ENCODE data around the gene AKAP9.

The AKAP9 gene

DNA sequence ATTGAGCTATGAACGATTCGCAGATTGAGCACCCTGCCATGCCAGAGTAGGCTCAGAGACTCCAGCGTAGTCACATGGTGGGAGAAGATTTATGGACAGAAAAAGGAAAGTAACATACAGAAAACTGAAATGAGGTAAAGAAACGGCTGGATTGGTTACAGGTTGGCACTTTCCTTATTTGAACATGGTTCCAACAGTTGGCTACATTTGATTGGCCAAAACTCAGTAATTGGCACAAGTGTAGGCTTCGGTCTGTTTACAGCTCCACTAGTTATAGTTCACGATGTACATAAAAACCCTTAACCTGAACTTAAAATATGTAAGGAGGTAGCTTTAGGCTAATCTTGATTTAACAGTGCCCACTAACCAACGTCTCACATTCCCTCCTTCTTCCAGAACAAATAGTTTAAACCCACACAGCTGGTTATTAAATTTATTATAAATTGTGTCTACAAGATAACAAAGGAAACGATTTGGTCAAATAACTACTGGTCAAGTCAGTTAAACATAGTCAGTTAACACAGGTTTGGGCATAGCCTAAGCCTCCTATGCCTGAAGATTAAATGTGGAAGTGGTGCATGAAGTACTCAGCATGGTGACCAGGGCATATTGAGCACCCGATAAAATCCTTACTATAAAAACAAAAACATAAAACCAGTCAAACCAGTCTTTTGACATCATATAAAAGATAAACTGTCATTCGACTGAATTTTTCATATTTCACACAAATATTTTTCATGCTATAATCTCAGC lies 42.2 kb upstream of the AKAP9 start:
- H3K4me1 ChIP-seq (ENCODE audit: control insufficient read depth, low read depth, low read length): no peaks in the 10 kb centered on the region
- H3K4ac ChIP-seq (ENCODE audit: low read depth, low read length): no peak overlapping the region
- H3K79me2 ChIP-seq (ENCODE audit: control insufficient read depth, insufficient read depth, low read length): no peaks in the 10 kb centered on the region
- no peak overlapping the region for H2AK5ac ChIP-seq (ENCODE audit: low read length)
- H3K56ac ChIP-seq (ENCODE audit: low read length): no peak overlapping the region
- H3K4me3 ChIP-seq (ENCODE audit: low read length): no peak overlapping the region
- H2BK5ac ChIP-seq (ENCODE audit: low read length): no peak overlapping the region
- H3K9ac ChIP-seq (ENCODE audit: low read length): no peak overlapping the region
- no peaks in the 10 kb centered on the region for H3K79me1 ChIP-seq (ENCODE audit: low read length)
- H3K23ac ChIP-seq (ENCODE audit: low read length): no peak overlapping the region
- no peak overlapping the region for H3K27ac ChIP-seq (ENCODE audit: low read depth, low read length)
- H3K27me3 ChIP-seq (ENCODE audit: insufficient read depth, low read length, poor library complexity): no peaks in the 10 kb centered on the region
- DNase-seq: no peak
- no peak overlapping the region for H3K18ac ChIP-seq (ENCODE audit: low read length)
- H3K4me2 ChIP-seq (ENCODE audit: low read length): no peak overlapping the region
- H4K5ac ChIP-seq (ENCODE audit: low read length): no peak overlapping the region
- H2BK120ac ChIP-seq (ENCODE audit: low read depth, low read length): no peak overlapping the region
- no peak overlapping the region for H2BK15ac ChIP-seq (replicated peaks; ENCODE audit: low read depth)
- no peaks in the 10 kb centered on the region for H3K36me3 ChIP-seq (ENCODE audit: control insufficient read depth, insufficient read depth, low read length)
- no peak overlapping the region for H4K8ac ChIP-seq (ENCODE audit: low read depth, low read length)
- 100% methylated on average over 1 of the region's 10 CpGs for WGBS (ENCODE audit: extremely low coverage, insufficient coverage, low lambda C conversion rate)

DNA sequence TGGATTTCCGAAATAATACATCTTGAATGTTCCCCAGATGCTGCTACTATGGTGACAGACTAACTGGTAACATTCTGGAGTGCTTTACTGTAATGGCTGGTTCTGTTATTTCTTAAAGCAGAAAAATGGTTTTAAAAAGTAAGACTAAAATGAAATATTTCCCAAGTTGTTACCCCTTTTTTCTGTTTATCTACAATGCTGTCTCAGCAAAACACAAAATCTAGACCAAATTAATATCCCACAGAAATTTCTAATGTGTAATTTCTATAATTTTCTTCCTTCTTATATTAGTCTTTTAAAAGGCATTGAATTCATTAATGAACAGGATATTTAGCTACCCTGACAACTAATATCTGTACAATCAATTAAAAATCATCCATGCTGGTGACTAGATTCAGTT lies 41.1 kb upstream of the AKAP9 start:
- H2BK5ac ChIP-seq (ENCODE audit: low read length): no peak overlapping the region
- no peaks in the 10 kb centered on the region for H3K27me3 ChIP-seq (ENCODE audit: insufficient read depth, low read length, poor library complexity)
- no peaks in the 10 kb centered on the region for H3K79me2 ChIP-seq (ENCODE audit: control insufficient read depth, insufficient read depth, low read length)
- H3K4me2 ChIP-seq (ENCODE audit: low read length): no peak overlapping the region
- WGBS (ENCODE audit: extremely low coverage, insufficient coverage, low lambda C conversion rate): no CpG with 5 or more reads among the region's 1 CpG
- H2AK5ac ChIP-seq (ENCODE audit: low read length): no peak overlapping the region
- no peak overlapping the region for H2BK15ac ChIP-seq (replicated peaks; ENCODE audit: low read depth)
- no peak overlapping the region for H3K4me3 ChIP-seq (ENCODE audit: low read length)
- no peak overlapping the region for H3K27ac ChIP-seq (ENCODE audit: low read depth, low read length)
- no peak overlapping the region for H3K23ac ChIP-seq (ENCODE audit: low read length)
- DNase-seq: no peak
- H3K9ac ChIP-seq (ENCODE audit: low read length): no peak overlapping the region
- H2BK120ac ChIP-seq (ENCODE audit: low read depth, low read length): no peak overlapping the region
- no peaks in the 10 kb centered on the region for H3K4me1 ChIP-seq (ENCODE audit: control insufficient read depth, low read depth, low read length)
- H3K4ac ChIP-seq (ENCODE audit: low read depth, low read length): no peak overlapping the region
- no peak overlapping the region for H4K5ac ChIP-seq (ENCODE audit: low read length)
- no peak overlapping the region for H3K56ac ChIP-seq (ENCODE audit: low read length)
- no peak overlapping the region for H4K8ac ChIP-seq (ENCODE audit: low read depth, low read length)
- H3K79me1 ChIP-seq (ENCODE audit: low read length): no peaks in the 10 kb centered on the region
- H3K36me3 ChIP-seq (ENCODE audit: control insufficient read depth, insufficient read depth, low read length): no peaks in the 10 kb centered on the region
- H3K18ac ChIP-seq (ENCODE audit: low read length): no peak overlapping the region

DNA sequence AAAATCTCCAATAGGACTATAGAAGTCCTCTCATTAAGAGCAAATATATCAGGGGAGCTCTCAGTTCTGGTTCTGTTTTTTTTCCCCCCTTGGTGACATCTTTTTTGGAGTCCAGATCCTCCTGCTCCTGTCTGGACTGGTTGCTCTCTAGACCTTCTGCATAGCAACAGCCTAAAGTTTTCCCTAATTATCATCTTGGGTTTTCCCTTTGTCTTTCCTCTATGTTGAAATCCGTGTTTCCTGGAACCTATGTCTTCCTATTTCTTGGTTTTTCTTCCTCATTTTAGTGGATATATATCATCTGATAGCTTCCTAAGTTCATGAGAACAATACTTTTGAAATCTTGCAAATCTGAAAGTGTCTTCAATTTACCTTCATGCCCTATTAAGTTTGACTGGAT lies 30.5 kb upstream of the AKAP9 start:
- H3K79me1 ChIP-seq (ENCODE audit: low read length): no peaks in the 10 kb centered on the region
- no peak overlapping the region for H2BK15ac ChIP-seq (replicated peaks; ENCODE audit: low read depth)
- no peak overlapping the region for H3K18ac ChIP-seq (ENCODE audit: low read length)
- H3K23ac ChIP-seq (ENCODE audit: low read length): no peak overlapping the region
- no peak overlapping the region for H3K27ac ChIP-seq (ENCODE audit: low read depth, low read length)
- WGBS (ENCODE audit: extremely low coverage, insufficient coverage, low lambda C conversion rate): no CpG with 5 or more reads among the region's 1 CpG
- H3K4ac ChIP-seq (ENCODE audit: low read depth, low read length): no peak overlapping the region
- no peak overlapping the region for H4K8ac ChIP-seq (ENCODE audit: low read depth, low read length)
- no peak overlapping the region for H4K5ac ChIP-seq (ENCODE audit: low read length)
- no peaks in the 10 kb centered on the region for H3K27me3 ChIP-seq (ENCODE audit: insufficient read depth, low read length, poor library complexity)
- H3K79me2 ChIP-seq (ENCODE audit: control insufficient read depth, insufficient read depth, low read length): no peaks in the 10 kb centered on the region
- H3K4me1 ChIP-seq (ENCODE audit: control insufficient read depth, low read depth, low read length): no peaks in the 10 kb centered on the region
- H3K4me3 ChIP-seq (ENCODE audit: low read length): no peak overlapping the region
- H2BK120ac ChIP-seq (ENCODE audit: low read depth, low read length): no peak overlapping the region
- no peak overlapping the region for H3K9ac ChIP-seq (ENCODE audit: low read length)
- no peak overlapping the region for H2BK5ac ChIP-seq (ENCODE audit: low read length)
- H3K4me2 ChIP-seq (ENCODE audit: low read length): no peak overlapping the region
- H3K56ac ChIP-seq (ENCODE audit: low read length): no peak overlapping the region
- no peak overlapping the region for H2AK5ac ChIP-seq (ENCODE audit: low read length)
- DNase-seq: no peak
- H3K36me3 ChIP-seq (ENCODE audit: control insufficient read depth, insufficient read depth, low read length): no peaks in the 10 kb centered on the region

DNA sequence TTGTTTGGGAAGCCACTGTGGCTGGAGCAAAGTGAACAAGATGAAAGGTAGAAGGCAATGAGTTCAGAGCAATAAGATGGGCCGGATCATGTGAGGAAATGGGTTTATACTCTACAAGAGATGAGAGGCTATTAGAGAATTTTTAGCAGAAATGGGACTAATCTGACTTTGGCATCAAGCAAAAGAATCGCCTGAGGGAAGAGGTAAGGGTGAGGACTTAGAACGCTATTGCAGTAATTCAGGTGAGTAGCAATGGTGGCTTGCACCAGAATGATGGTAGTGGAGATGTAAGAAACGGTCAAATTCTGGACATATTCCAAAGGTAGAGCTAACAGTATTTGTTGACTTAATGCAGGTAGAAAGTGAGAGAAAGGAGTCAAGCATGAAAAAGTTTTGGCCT lies 29.5 kb upstream of the AKAP9 start:
- Histone ChIP-seq H4K5ac (ENCODE audit: low read length) (no peak overlapping the region), H2BK5ac (ENCODE audit: low read length) (no peak overlapping the region), H3K23ac (ENCODE audit: low read length) (no peak overlapping the region), H3K18ac (ENCODE audit: low read length) (no peak overlapping the region), H3K27me3 (ENCODE audit: insufficient read depth, low read length, poor library complexity) (no peaks in the 10 kb centered on the region), H3K4me1 (ENCODE audit: control insufficient read depth, low read depth, low read length) (no peaks in the 10 kb centered on the region), H3K4me3 (ENCODE audit: low read length) (no peak overlapping the region), H3K36me3 (ENCODE audit: control insufficient read depth, insufficient read depth, low read length) (no peaks in the 10 kb centered on the region), H3K79me1 (ENCODE audit: low read length) (no peaks in the 10 kb centered on the region), H3K27ac (ENCODE audit: low read depth, low read length) (no peak overlapping the region), H3K79me2 (ENCODE audit: control insufficient read depth, insufficient read depth, low read length) (no peaks in the 10 kb centered on the region), H3K4me2 (ENCODE audit: low read length) (no peak overlapping the region), H4K8ac (ENCODE audit: low read depth, low read length) (no peak overlapping the region), H3K9ac (ENCODE audit: low read length) (no peak overlapping the region), H3K56ac (ENCODE audit: low read length) (no peak overlapping the region), H2BK120ac (ENCODE audit: low read depth, low read length) (no peak overlapping the region), H2AK5ac (ENCODE audit: low read length) (no peak overlapping the region), H3K4ac (ENCODE audit: low read depth, low read length) (no peak overlapping the region), H2BK15ac (replicated peaks; ENCODE audit: low read depth) (no peak overlapping the region)
- no peak for DNase-seq
- WGBS (ENCODE audit: extremely low coverage, insufficient coverage, low lambda C conversion rate): no CpG with 5 or more reads among the region's 4 CpGs

DNA sequence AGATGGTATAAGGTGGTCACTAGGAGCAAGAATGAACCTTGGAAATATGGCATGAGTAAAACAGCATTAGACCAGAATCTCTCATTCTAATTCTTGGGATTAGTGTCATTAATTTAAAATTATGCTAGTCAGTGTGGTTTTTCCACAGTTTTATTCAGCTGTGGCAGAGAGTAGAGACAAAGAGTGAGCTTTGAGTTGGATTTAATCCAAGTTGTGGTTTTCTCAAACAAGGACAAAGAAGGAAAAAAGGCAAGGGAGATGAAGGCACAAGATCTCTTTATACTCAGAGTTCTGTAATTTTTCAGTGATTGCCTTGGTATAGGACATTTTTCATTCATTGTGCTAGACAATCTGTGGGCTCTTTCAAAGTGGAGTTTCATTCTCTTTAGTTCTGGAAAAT lies 28.2 kb upstream of the AKAP9 start:
- Histone ChIP-seq H3K27me3 (ENCODE audit: insufficient read depth, low read length, poor library complexity) (no peaks in the 10 kb centered on the region), H3K4ac (ENCODE audit: low read depth, low read length) (no peak overlapping the region), H4K8ac (ENCODE audit: low read depth, low read length) (no peak overlapping the region), H2BK5ac (ENCODE audit: low read length) (no peak overlapping the region), H3K36me3 (ENCODE audit: control insufficient read depth, insufficient read depth, low read length) (no peaks in the 10 kb centered on the region), H3K9ac (ENCODE audit: low read length) (no peak overlapping the region), H3K79me2 (ENCODE audit: control insufficient read depth, insufficient read depth, low read length) (no peaks in the 10 kb centered on the region), H3K56ac (ENCODE audit: low read length) (no peak overlapping the region), H3K18ac (ENCODE audit: low read length) (no peak overlapping the region), H3K79me1 (ENCODE audit: low read length) (no peaks in the 10 kb centered on the region), H2AK5ac (ENCODE audit: low read length) (no peak overlapping the region), H3K4me1 (ENCODE audit: control insufficient read depth, low read depth, low read length) (no peaks in the 10 kb centered on the region), H3K23ac (ENCODE audit: low read length) (no peak overlapping the region), H2BK15ac (replicated peaks; ENCODE audit: low read depth) (no peak overlapping the region), H3K4me3 (ENCODE audit: low read length) (no peak overlapping the region), H2BK120ac (ENCODE audit: low read depth, low read length) (no peak overlapping the region), H4K5ac (ENCODE audit: low read length) (no peak overlapping the region), H3K4me2 (ENCODE audit: low read length) (no peak overlapping the region), H3K27ac (ENCODE audit: low read depth, low read length) (no peak overlapping the region)
- DNase-seq: no peak

DNA sequence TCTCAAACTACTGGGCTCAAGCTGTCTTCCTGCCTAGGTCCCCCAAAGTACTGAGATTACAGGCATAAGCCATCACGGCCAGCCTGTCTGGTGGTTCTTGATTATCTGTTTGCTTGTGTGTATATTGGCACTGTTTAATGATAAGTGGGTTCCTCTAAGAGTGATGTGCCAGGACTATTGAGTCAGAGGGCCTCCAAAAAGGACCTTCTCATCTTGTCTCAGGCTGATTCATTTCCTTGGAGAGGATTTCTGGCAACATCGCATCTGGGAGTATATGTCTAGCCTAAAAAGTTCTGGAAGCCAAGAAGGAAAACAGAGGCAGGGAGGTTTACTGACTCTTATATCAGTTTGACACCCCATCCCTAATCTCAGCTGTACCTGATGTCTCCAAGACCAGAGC lies 27.1 kb upstream of the AKAP9 start:
- Histone ChIP-seq H3K18ac (ENCODE audit: low read length) (no peak overlapping the region), H3K27ac (ENCODE audit: low read depth, low read length) (no peak overlapping the region), H3K79me2 (ENCODE audit: control insufficient read depth, insufficient read depth, low read length) (no peaks in the 10 kb centered on the region), H2AK5ac (ENCODE audit: low read length) (no peak overlapping the region), H2BK120ac (ENCODE audit: low read depth, low read length) (no peak overlapping the region), H4K5ac (ENCODE audit: low read length) (no peak overlapping the region), H3K4me3 (ENCODE audit: low read length) (no peak overlapping the region), H3K4ac (ENCODE audit: low read depth, low read length) (no peak overlapping the region), H2BK15ac (replicated peaks; ENCODE audit: low read depth) (no peak overlapping the region), H3K56ac (ENCODE audit: low read length) (no peak overlapping the region), H4K8ac (ENCODE audit: low read depth, low read length) (no peak overlapping the region), H3K79me1 (ENCODE audit: low read length) (no peaks in the 10 kb centered on the region), H3K27me3 (ENCODE audit: insufficient read depth, low read length, poor library complexity) (no peaks in the 10 kb centered on the region), H3K36me3 (ENCODE audit: control insufficient read depth, insufficient read depth, low read length) (no peaks in the 10 kb centered on the region), H3K4me2 (ENCODE audit: low read length) (no peak overlapping the region), H3K23ac (ENCODE audit: low read length) (no peak overlapping the region), H2BK5ac (ENCODE audit: low read length) (no peak overlapping the region), H3K4me1 (ENCODE audit: control insufficient read depth, low read depth, low read length) (no peaks in the 10 kb centered on the region), H3K9ac (ENCODE audit: low read length) (no peak overlapping the region)
- DNase-seq: no peak
- WGBS (ENCODE audit: extremely low coverage, insufficient coverage, low lambda C conversion rate): no CpG with 5 or more reads among the region's 2 CpGs

Measured in mesendoderm (in vitro differentiated cells).